H1 (cell line): ENCODE measurements around the gene MUC5AC. TPM values are rescaled to one million over a fixed set of nuclear protein-coding genes. Genes with fewer than 3 reads are reported as not detected.

ENCODE experiments used
- CTCF ChIA-PET: fragments of 300-600 bp; sonication (Branson Sonifier 250); formaldehyde crosslinking; loops from one replicate; lab custom pipeline; 2021; ENCODE audit not compliant: partially characterized antibody; lab: Charles Lee
- POLR2A ChIA-PET: fragments of 300-600 bp; sonication (Branson Sonifier 250); formaldehyde crosslinking; loops from one replicate; lab custom pipeline; 2021; ENCODE audit warnings: inconsistent platforms; ENCODE audit not compliant: partially characterized antibody; lab: Charles Lee
- DNase-seq, 2 experiments: peaks; one replicate each; pipeline versions ENCODE4 v3.0.0 to v3.0.0-alpha.2; 2010 to 2022; ENCODE audit warnings: low spot score in 2 of 2, low read depth in 1 of 2, mixed read lengths in 1 of 2
- FAIRE-seq: peaks from 2 replicates; lab custom pipeline; 2011; peaks lifted over from hg19 to GRCh38; lab: Jason Lieb, UNC
- H2AFZ ChIP-seq: 2 replicates; pipeline ENCODE4 v1.8.1; 2012; ENCODE audit warnings: low read length, inconsistent platforms
- H2AK5ac ChIP-seq: 2 replicates; pipeline ENCODE4 v1.6.1; 2013; ENCODE audit warnings: low read depth, low read length
- H2BK120ac ChIP-seq: replicated peaks from 2 replicates; pipeline ENCODE3; 2013; ENCODE audit warnings: low read depth, low read length, inconsistent platforms
- H2BK12ac ChIP-seq: 2 replicates; pipeline ENCODE4 v1.6.1; 2013; ENCODE audit warnings: low read depth, low read length
- H2BK15ac ChIP-seq: 2 replicates; pipeline ENCODE4 v1.6.1; 2013; ENCODE audit warnings: low read length
- H2BK20ac ChIP-seq: 2 replicates; pipeline ENCODE4 v1.6.1; 2013; ENCODE audit warnings: low read length
- H2BK5ac ChIP-seq: 2 replicates; pipeline ENCODE4 v1.6.1; 2013; ENCODE audit warnings: low read depth, low read length
- H3K14ac ChIP-seq: 2 replicates; pipeline ENCODE4 v1.6.1; 2013; ENCODE audit warnings: inconsistent platforms; ENCODE audit not compliant: insufficient read length
- H3K18ac ChIP-seq: 2 replicates; pipeline ENCODE4 v1.6.1; 2013; ENCODE audit warnings: low read length; ENCODE audit errors: extremely low read depth
- H3K23ac ChIP-seq: 2 replicates; pipeline ENCODE4 v1.6.1; 2013; ENCODE audit warnings: inconsistent platforms; ENCODE audit not compliant: insufficient read length
- H3K23me2 ChIP-seq: 2 replicates; pipeline ENCODE4 v1.6.1; 2013; ENCODE audit warnings: low read depth, low read length
- H3K27ac ChIP-seq: 2 replicates; pipeline ENCODE4 v1.6.1; 2011; ENCODE audit warnings: low read depth, low read length, inconsistent platforms
- H3K27me3 ChIP-seq, 4 experiments: replicated peaks in 1 of 4; 1 replicate in 1 of 4; 2 replicates in 3 of 4; pipeline versions ENCODE4 v1.6.1 to v1.8.1; 2011 to 2013; ENCODE audit warnings: low read length in 3 of 4, mild to moderate bottlenecking in 3 of 4, inconsistent platforms in 2 of 4, mixed read lengths in 2 of 4, moderate library complexity in 1 of 4; ENCODE audit not compliant: control insufficient read depth in 3 of 4, insufficient read depth in 3 of 4; ENCODE audit errors: extremely low read depth in 1 of 4
- H3K36me3 ChIP-seq, 4 experiments: 2 replicates each; pipeline versions ENCODE4 v1.6.1 to v1.8.1; 2011 to 2013; ENCODE audit warnings: mild to moderate bottlenecking in 4 of 4, low read length in 3 of 4, moderate library complexity in 2 of 4, control low read depth in 1 of 4, inconsistent platforms in 1 of 4; ENCODE audit not compliant: insufficient read depth in 4 of 4, control insufficient read depth in 2 of 4
- H3K4ac ChIP-seq: replicated peaks from 2 replicates; pipeline ENCODE3; 2013; ENCODE audit warnings: low read length, low read depth, mixed read lengths, inconsistent platforms; ENCODE audit not compliant: insufficient read length
- H3K4me1 ChIP-seq, 4 experiments: replicated peaks in 1 of 4; 1 replicate in 1 of 4; 2 replicates in 3 of 4; pipeline versions ENCODE4 v1.6.1 to v1.8.1; 2011 to 2013; ENCODE audit warnings: low read length in 3 of 4, inconsistent platforms in 2 of 4, mixed read lengths in 1 of 4; ENCODE audit not compliant: insufficient read depth in 4 of 4, control insufficient read depth in 3 of 4
- H3K4me2 ChIP-seq, 2 experiments: 2 replicates each; pipeline versions ENCODE4 v1.6.1 to v1.8.1; 2011 to 2013; ENCODE audit warnings: low read depth in 2 of 2, low read length in 2 of 2, control low read depth in 1 of 2, inconsistent platforms in 1 of 2, mild to moderate bottlenecking in 1 of 2; ENCODE audit not compliant: insufficient read depth in 1 of 2
- H3K4me3 ChIP-seq, 4 experiments: fragments of 200-600, 300-600 bp in 1 of 4; sonication (generic), shearing (Covaris generic), sonication (Bioruptor Twin) in 1 of 4; 2 replicates each; pipeline versions ENCODE4 v1.5.1 to v1.8.1; 2011 to 2016; ENCODE audit warnings: low read length in 4 of 4, low read depth in 3 of 4, control low read depth in 2 of 4, inconsistent platforms in 2 of 4, mild to moderate bottlenecking in 2 of 4, mixed read lengths in 1 of 4, moderate library complexity in 1 of 4; ENCODE audit not compliant: insufficient read depth in 2 of 4; ENCODE audit errors: extremely low read depth in 1 of 4
- H3K56ac ChIP-seq: replicated peaks from 2 replicates; pipeline ENCODE3; 2013; ENCODE audit warnings: low read depth, mild to moderate bottlenecking, mixed read lengths, low read length, inconsistent platforms; ENCODE audit not compliant: insufficient read length
- H3K79me1 ChIP-seq: 2 replicates; pipeline ENCODE4 v1.6.1; 2013; ENCODE audit warnings: low read depth, low read length, control low read depth
- H3K79me2 ChIP-seq, 2 experiments: 2 replicates each; pipeline versions ENCODE4 v1.6.1 to v1.8.1; 2012 to 2013; ENCODE audit warnings: low read length in 2 of 2, mild to moderate bottlenecking in 2 of 2, inconsistent platforms in 1 of 2; ENCODE audit not compliant: insufficient read depth in 2 of 2, control insufficient read depth in 1 of 2
- H3K9ac ChIP-seq, 4 experiments: replicated peaks in 1 of 4; 1 replicate in 1 of 4; 2 replicates in 3 of 4; pipeline versions ENCODE4 v1.6.1 to v1.8.1; 2011 to 2013; ENCODE audit warnings: low read depth in 3 of 4, low read length in 3 of 4, control low read depth in 2 of 4, mild to moderate bottlenecking in 2 of 4, moderate library complexity in 2 of 4, inconsistent platforms in 1 of 4; ENCODE audit errors: extremely low read depth in 1 of 4
- H3K9me3 ChIP-seq, 2 experiments: 2 replicates each; pipeline versions ENCODE4 v1.6.1 to v1.8.1; 2012 to 2013; ENCODE audit warnings: mild to moderate bottlenecking in 2 of 2, moderate library complexity in 2 of 2, control low read depth in 1 of 2, inconsistent platforms in 1 of 2, low read depth in 1 of 2, low read length in 1 of 2, mixed read lengths in 1 of 2; ENCODE audit not compliant: insufficient read depth in 2 of 2
- H4K20me1 ChIP-seq, 2 experiments: replicated peaks in 1 of 2; 2 replicates each; pipeline versions ENCODE3 to v1.8.1; 2011 to 2013; ENCODE audit warnings: inconsistent platforms in 2 of 2, low read length in 2 of 2, mild to moderate bottlenecking in 1 of 2; ENCODE audit not compliant: insufficient read depth in 2 of 2, control insufficient read depth in 1 of 2
- H4K5ac ChIP-seq: 2 replicates; pipeline ENCODE4 v1.6.1; 2013; ENCODE audit warnings: low read length, low read depth, mixed read lengths, inconsistent platforms; ENCODE audit not compliant: insufficient read length
- H4K8ac ChIP-seq: 2 replicates; pipeline ENCODE4 v1.8.0; 2013; ENCODE audit warnings: mild to moderate bottlenecking, moderate library complexity, low read length, inconsistent platforms; ENCODE audit not compliant: insufficient read depth; ENCODE audit errors: extremely low read depth
- H4K91ac ChIP-seq: replicated peaks from 2 replicates; pipeline ENCODE3; 2013; ENCODE audit warnings: low read length, mixed read lengths, inconsistent platforms; ENCODE audit not compliant: insufficient read length
- BRCA1 ChIP-seq: IDR thresholded peaks from 2 replicates; pipeline ENCODE4 v1.6.1; 2012; ENCODE audit warnings: low read depth, low read length, improper control_type of control experiment
- CTCF ChIP-seq, 3 experiments: IDR thresholded peaks; 1 replicate in 2 of 3; 2 replicates in 1 of 3; pipeline versions ENCODE4 v1.5.1 to v1.6.1; 2011; ENCODE audit warnings: low read length in 3 of 3, mild to moderate bottlenecking in 3 of 3, inconsistent platforms in 2 of 3, low read depth in 1 of 3, moderate library complexity in 1 of 3; ENCODE audit not compliant: insufficient read depth in 1 of 3; ENCODE audit errors: control extremely low read depth in 1 of 3
- E2F6 ChIP-seq: IDR thresholded peaks from 2 replicates; pipeline ENCODE4 v1.6.1; 2012; ENCODE audit warnings: inconsistent platforms
- GABPA ChIP-seq: IDR thresholded peaks from 2 replicates; pipeline ENCODE4 v1.6.1; 2011; ENCODE audit warnings: mild to moderate bottlenecking, low read length, moderate library complexity, borderline replicate concordance; ENCODE audit not compliant: insufficient read depth
- NRF1 ChIP-seq: IDR thresholded peaks from 2 replicates; pipeline ENCODE4 v1.6.1; 2011; ENCODE audit warnings: mild to moderate bottlenecking, low read depth, low read length, improper control_type of control experiment
- PHF8 ChIP-seq: fragments of 200-600 bp; sonication (generic); conservative IDR thresholded peaks from 2 replicates; pipeline ENCODE4 v1.7.1; 2012; ENCODE audit warnings: low read depth, mild to moderate bottlenecking, inconsistent platforms, low read length, moderate library complexity
- RNF2 ChIP-seq: fragments of 200-900, 300-1000 bp; sonication (generic); IDR thresholded peaks from 2 replicates; pipeline ENCODE4 v1.7.1; 2016; ENCODE audit warnings: borderline replicate concordance, low read depth, mild to moderate bottlenecking, antibody characterized with exemption, low read length; ENCODE audit not compliant: poor library complexity, severe bottlenecking; ENCODE audit errors: missing control alignments
- WGBS, 2 experiments: shearing (Covaris generic) in 1 of 2; methylation state at CpG; one replicate each; pipeline versions ENCODE4 v1.1.6 to v1.1.7; 2013 to 2015; ENCODE audit warnings: low lambda C conversion rate in 2 of 2, mixed read lengths in 2 of 2, inconsistent platforms in 1 of 2, low coverage in 1 of 2, missing lambda C conversion rate in 1 of 2; ENCODE audit not compliant: insufficient replicate concordance in 2 of 2, insufficient coverage in 1 of 2, insufficient read length in 1 of 2; ENCODE audit errors: extremely low coverage in 1 of 2, missing lambda C conversion rate in 1 of 2; 5-methylcytosine and 5-hydroxymethylcytosine counted together
- polyA plus RNA-seq, 7 experiments: library from polyadenylated mRNA; depleted of rRNA in 3 of 7; stranded (reverse) in 5 of 7; unstranded in 2 of 7; fragments of >200 nt in 5 of 7; fragments of 200-250 nt in 2 of 7; gene quantifications; 1 replicate in 5 of 7; 2 replicates in 1 of 7; 4 replicates in 1 of 7; pipeline versions ENCODE4 v1.2.1 to v1.2.3, GENCODE V29; 2011 to 2013; ENCODE audit warnings: missing spikeins in 2 of 7, mixed read lengths in 2 of 7
- total RNA-seq: library from RNA; stranded (reverse); fragmentation: NEBNext Ultra II Directional; extraction: Animal tissue kit (Norgen Biotek cat#: 25700); gene quantifications from 2 replicates; pipeline ENCODE4 v1.2.1, GENCODE V29; 2021
- TF ChIP-seq, protein P1 (sequence below): IDR thresholded peaks from 2 replicates; pipeline ENCODE4 v1.6.1; 2012; ENCODE audit warnings: low read length, inconsistent platforms

Gene MUC5AC
- total and polyA plus RNA-seq, 2 of the 8 experiments (the other 6 are each of a cell fraction or from before 2014, with no cell fraction given), result not detected

DNA sequence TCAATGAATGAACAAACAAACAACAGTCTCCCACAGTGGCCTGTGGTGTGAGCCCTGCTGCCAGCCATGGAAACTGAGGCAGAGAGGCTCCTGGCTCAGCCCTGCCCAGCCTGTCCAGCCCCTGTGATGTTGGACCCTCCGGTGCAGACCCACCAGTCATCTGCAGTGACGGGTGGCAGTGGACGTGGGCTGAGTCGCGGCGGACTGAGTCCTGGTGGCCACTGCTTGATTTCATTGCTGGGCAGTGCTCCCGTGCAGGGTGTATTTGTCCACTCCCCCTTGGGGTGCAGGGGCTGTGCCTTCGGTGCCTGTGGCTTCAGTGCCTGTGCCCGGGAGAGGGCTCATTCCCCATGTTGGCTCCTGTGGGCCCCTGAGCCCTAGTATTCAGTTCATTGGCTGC is 31.9 kb upstream of the MUC5AC start:
- Histone ChIP-seq H2BK20ac (no peak overlapping the region), H2BK120ac (no peak overlapping the region), H3K14ac (no peak overlapping the region), H2BK12ac (no peak overlapping the region), H4K20me1 (no peaks in the 10 kb centered on the region), H4K5ac (no peak overlapping the region), H3K27me3 (no peaks in the 10 kb centered on the region), H2BK5ac (no peak overlapping the region), H3K23me2 (peaks cover 10% of the 10 kb centered on the region; the same call in 1 of the 2 replicates), H2AK5ac (no peak overlapping the region), H3K4me2 (no peak overlapping the region), H3K23ac (no peak overlapping the region), H2BK15ac (no peak overlapping the region), H3K79me1 (no peaks in the 10 kb centered on the region), H3K9me3 (peaks cover 19 to 73% of the 10 kb centered on the region in 2 experiments), H3K9ac (no peak overlapping the region), H3K4ac (no peak overlapping the region), H3K18ac (no peak overlapping the region), H3K56ac (no peak overlapping the region), H3K4me1 (no peaks in the 10 kb centered on the region; a peak in 1 of 7 replicates), H2AFZ (no peak overlapping the region), H3K36me3 (no peaks in the 10 kb centered on the region), H3K79me2 (no peaks in the 10 kb centered on the region), H4K91ac (no peak overlapping the region), H3K27ac (no peak overlapping the region), H3K4me3 (no peak overlapping the region), H4K8ac (no peak overlapping the region)
- DNase-seq (no peak), FAIRE-seq (no peak)
- WGBS, 2 experiments, result 98% methylated on average over 9 of the region's 9 CpGs; no CpG with 5 or more reads in 1 of the 2 experiments
- TF ChIP-seq RNF2, result no peak
- no peak for TF ChIP-seq CTCF (IDR thresholded peaks at IDR 0.05; ENCODE audit: control extremely low read depth in 1 of 3, insufficient read depth in 1 of 3, low read depth in 1 of 3, low read length in 3 of 3)
- TF ChIP-seq, protein P1, sequence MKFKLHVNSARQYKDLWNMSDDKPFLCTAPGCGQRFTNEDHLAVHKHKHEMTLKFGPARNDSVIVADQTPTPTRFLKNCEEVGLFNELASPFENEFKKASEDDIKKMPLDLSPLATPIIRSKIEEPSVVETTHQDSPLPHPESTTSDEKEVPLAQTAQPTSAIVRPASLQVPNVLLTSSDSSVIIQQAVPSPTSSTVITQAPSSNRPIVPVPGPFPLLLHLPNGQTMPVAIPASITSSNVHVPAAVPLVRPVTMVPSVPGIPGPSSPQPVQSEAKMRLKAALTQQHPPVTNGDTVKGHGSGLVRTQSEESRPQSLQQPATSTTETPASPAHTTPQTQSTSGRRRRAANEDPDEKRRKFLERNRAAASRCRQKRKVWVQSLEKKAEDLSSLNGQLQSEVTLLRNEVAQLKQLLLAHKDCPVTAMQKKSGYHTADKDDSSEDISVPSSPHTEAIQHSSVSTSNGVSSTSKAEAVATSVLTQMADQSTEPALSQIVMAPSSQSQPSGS, result no peak
- TF ChIP-seq NRF1, result no peak
- no peak for TF ChIP-seq BRCA1
- no peak for TF ChIP-seq GABPA
- TF ChIP-seq E2F6, result no peak
- no peak for TF ChIP-seq PHF8
- POLR2A ChIA-PET, result no interaction called here
- CTCF ChIA-PET, result no interaction called here
